Retinal pigment epithelial cell (primary cell): ENCODE measurements around the gene SYNGR3.
"Not testable (repeated sequence)": the region's sequence is repeated elsewhere in the genome, so short reads cannot be mapped to it uniquely, and the experiment has no call there.

ENCODE experiments used
- DNase-seq: peaks from one replicate; pipeline ENCODE4 v3.0.0-alpha.2; 2010; ENCODE audit warnings: low read depth
- H3K4me3 ChIP-seq: 2 replicates; pipeline ENCODE4 v1.5.1; 2011; ENCODE audit warnings: mild to moderate bottlenecking, low read length, control low read depth, moderate library complexity
- CTCF ChIP-seq: conservative IDR thresholded peaks from 2 replicates; pipeline ENCODE4 v1.5.1; 2011; ENCODE audit warnings: low read depth, low read length, control low read depth, inconsistent platforms

SYNGR3 gene

GRCh38 chr16:2030036-2030435 is 40.3 kb downstream of the SYNGR3 start:
- no peak for DNase-seq
- H3K4me3 ChIP-seq: no peak overlapping the region
- no peak for TF ChIP-seq CTCF

- DNase-seq: no peak
- TF ChIP-seq CTCF: no peak
- H3K4me3 ChIP-seq: no peak overlapping the region
Measured at GRCh38 chr16:2031081-2031577, 41.4 kb downstream of the SYNGR3 start.

GRCh38 chr16:2032285-2033056 is 42.7 kb downstream of the SYNGR3 start:
- TF ChIP-seq CTCF: no peak
- DNase-seq: no peak
- no peak overlapping the region for H3K4me3 ChIP-seq

GRCh38 chr16:2033057-2033908 is 43.5 kb downstream of the SYNGR3 start:
- TF ChIP-seq CTCF: no peak
- peak overlapping the region; percentile 13 for H3K4me3 ChIP-seq
- DNase-seq: no peak

- H3K4me3 ChIP-seq, DNase-seq: not testable (repeated sequence)
Measured at GRCh38 chr16:2033909-2034695, 44.3 kb downstream of the SYNGR3 start.

- no peak overlapping the region for H3K4me3 ChIP-seq
- TF ChIP-seq CTCF: no peak
- no peak for DNase-seq
Measured at GRCh38 chr16:2034696-2035430, 45.1 kb downstream of the SYNGR3 start.
